KG1 (cell line): ENCODE results near the gene SFT2D1.

Experiments
- DNase-seq: peaks from one replicate; lab custom pipeline; 2025; lab: John Stamatoyannopoulos, UW

SFT2D1 gene

GRCh38 chr6:166333172-166333995, 9.0 kb downstream of the SFT2D1 start:
- peak; percentile 35 for DNase-seq

- no peak for DNase-seq
Observed at GRCh38 chr6:166331503-166332415, 10.6 kb downstream of the SFT2D1 start.

GRCh38 chr6:166330612-166331011, 11.7 kb downstream of the SFT2D1 start:
- DNase-seq: no peak

- DNase-seq: no peak
Observed at GRCh38 chr6:166325383-166326042, 16.8 kb downstream of the SFT2D1 start.

- DNase-seq: no peak
Observed at GRCh38 chr6:166323395-166323794, 18.9 kb downstream of the SFT2D1 start.

GRCh38 chr6:166318649-166319600, 23.4 kb downstream of the SFT2D1 start:
- no peak for DNase-seq

GRCh38 chr6:166318227-166318626, 24.1 kb downstream of the SFT2D1 start:
- no peak for DNase-seq

GRCh38 chr6:166317261-166318212, 24.8 kb downstream of the SFT2D1 start:
- DNase-seq: no peak

- DNase-seq: no peak
Observed at GRCh38 chr6:166315436-166315835, 26.9 kb downstream of the SFT2D1 start.

- DNase-seq: no peak
Observed at GRCh38 chr6:166314454-166314853, 27.9 kb downstream of the SFT2D1 start.

- DNase-seq: no peak
Observed at GRCh38 chr6:166313255-166314070, 28.9 kb downstream of the SFT2D1 start.

GRCh38 chr6:166312832-166313231, 29.5 kb downstream of the SFT2D1 start:
- no peak for DNase-seq

GRCh38 chr6:166310634-166311033, 31.7 kb downstream of the SFT2D1 start:
- DNase-seq: no peak

GRCh38 chr6:166309977-166310376, 32.4 kb downstream of the SFT2D1 start:
- no peak for DNase-seq

- DNase-seq: no peak
Observed at GRCh38 chr6:166308769-166309589, 33.4 kb downstream of the SFT2D1 start.

- no peak for DNase-seq
Observed at GRCh38 chr6:166308033-166308768, 34.1 kb downstream of the SFT2D1 start, which contains the start of gene PRR18. Gene PRR18 (minus strand): TSS chr6:166308392. CDS start chr6:166308142, 250 bp downstream.
